Measurements from ENCODE around the gene BCL3.

DNA sequence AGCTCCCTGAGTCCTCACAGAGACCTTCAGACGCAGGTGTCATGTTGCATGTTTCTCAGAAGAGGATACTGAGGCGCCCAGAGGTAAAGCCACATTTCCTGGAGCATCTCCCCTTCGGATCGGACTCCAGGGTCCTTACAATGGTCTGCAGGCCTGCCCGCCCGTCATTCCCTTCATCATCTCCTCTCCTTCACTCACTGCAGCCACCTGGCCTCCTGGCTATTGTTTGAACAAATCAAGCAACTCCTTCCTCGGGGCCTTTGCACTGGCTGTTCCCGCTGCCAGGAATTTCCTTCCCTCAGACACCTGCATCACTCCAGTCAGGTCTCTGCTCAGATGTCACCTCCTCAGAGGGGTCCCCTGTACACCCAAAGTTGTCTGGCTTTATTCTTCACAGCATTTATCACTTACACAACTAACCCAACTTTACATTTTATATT, 29.2 kb upstream of the BCL3 start:
- TF ChIP-seq EZH2phosphoT487 (IDR thresholded peaks at IDR 0.05; ENCODE audit: insufficient read depth, low read depth) (no peak), EZH2 (IDR thresholded peaks at IDR 0.05; ENCODE audit: insufficient read depth, poor library complexity, severe bottlenecking) (no peak)

Data from GM23248 (cell line).